ENCODE measurements around the gene FAM50B. TPM values are rescaled to one million over a fixed set of nuclear protein-coding genes. Genes with fewer than 3 reads are reported as not detected.

Gene FAM50B
- total and polyA plus RNA-seq, 2 of the 13 experiments (the other 11 are each of a cell fraction or from before 2014, with no cell fraction given), result 0.05 TPM; not detected in 1

DNA sequence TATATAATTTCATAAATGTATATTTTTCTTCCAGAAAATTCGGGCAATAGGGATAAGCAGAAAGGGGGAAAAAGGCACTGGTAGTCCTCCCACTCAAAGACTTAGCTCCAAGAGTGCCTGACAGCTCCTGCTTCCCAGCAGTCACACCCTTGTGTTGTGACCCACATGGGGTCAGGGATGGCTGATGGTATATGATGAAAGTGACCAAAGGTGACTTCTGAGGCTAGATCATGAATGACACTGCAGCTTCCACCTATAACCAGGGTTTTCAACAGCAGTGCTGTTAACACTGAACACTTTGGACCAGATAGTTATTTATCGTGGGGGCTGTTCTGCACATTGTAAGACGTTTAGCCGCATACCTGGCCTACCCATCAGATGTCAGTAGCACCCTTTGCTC, 22.3 kb downstream of the FAM50B start (continued):
- TF ChIP-seq, protein P1, sequence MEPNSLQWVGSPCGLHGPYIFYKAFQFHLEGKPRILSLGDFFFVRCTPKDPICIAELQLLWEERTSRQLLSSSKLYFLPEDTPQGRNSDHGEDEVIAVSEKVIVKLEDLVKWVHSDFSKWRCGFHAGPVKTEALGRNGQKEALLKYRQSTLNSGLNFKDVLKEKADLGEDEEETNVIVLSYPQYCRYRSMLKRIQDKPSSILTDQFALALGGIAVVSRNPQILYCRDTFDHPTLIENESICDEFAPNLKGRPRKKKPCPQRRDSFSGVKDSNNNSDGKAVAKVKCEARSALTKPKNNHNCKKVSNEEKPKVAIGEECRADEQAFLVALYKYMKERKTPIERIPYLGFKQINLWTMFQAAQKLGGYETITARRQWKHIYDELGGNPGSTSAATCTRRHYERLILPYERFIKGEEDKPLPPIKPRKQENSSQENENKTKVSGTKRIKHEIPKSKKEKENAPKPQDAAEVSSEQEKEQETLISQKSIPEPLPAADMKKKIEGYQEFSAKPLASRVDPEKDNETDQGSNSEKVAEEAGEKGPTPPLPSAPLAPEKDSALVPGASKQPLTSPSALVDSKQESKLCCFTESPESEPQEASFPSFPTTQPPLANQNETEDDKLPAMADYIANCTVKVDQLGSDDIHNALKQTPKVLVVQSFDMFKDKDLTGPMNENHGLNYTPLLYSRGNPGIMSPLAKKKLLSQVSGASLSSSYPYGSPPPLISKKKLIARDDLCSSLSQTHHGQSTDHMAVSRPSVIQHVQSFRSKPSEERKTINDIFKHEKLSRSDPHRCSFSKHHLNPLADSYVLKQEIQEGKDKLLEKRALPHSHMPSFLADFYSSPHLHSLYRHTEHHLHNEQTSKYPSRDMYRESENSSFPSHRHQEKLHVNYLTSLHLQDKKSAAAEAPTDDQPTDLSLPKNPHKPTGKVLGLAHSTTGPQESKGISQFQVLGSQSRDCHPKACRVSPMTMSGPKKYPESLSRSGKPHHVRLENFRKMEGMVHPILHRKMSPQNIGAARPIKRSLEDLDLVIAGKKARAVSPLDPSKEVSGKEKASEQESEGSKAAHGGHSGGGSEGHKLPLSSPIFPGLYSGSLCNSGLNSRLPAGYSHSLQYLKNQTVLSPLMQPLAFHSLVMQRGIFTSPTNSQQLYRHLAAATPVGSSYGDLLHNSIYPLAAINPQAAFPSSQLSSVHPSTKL (CRISPR knock-in tag; IDR thresholded peaks at IDR 0.05), result peak; percentile 84
- TF ChIP-seq SMAD9 (CRISPR knock-in tag; IDR thresholded peaks at IDR 0.05) (no peak), POGZ (CRISPR knock-in tag; IDR thresholded peaks at IDR 0.05) (no peak), ZNF180 (CRISPR knock-in tag; IDR thresholded peaks at IDR 0.05; ENCODE audit: borderline replicate concordance, low read depth) (no peak), KLF9 (CRISPR knock-in tag; IDR thresholded peaks at IDR 0.05; ENCODE audit: low read depth) (no peak), SSRP1 (CRISPR knock-in tag; IDR thresholded peaks at IDR 0.05) (no peak), AGO2 (optimal IDR thresholded peaks at IDR 0.05; ENCODE audit: low read depth, low read length) (no peak), ZNF446 (CRISPR knock-in tag; IDR thresholded peaks at IDR 0.05) (no peak), TAF1 (CRISPR knock-in tag; IDR thresholded peaks at IDR 0.05) (no peak)
- TF ChIP-seq, protein P2, sequence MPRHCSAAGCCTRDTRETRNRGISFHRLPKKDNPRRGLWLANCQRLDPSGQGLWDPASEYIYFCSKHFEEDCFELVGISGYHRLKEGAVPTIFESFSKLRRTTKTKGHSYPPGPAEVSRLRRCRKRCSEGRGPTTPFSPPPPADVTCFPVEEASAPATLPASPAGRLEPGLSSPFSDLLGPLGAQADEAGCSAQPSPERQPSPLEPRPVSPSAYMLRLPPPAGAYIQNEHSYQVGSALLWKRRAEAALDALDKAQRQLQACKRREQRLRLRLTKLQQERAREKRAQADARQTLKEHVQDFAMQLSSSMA (CRISPR knock-in tag; IDR thresholded peaks at IDR 0.05), result no peak
- TF ChIP-seq, protein P3, sequence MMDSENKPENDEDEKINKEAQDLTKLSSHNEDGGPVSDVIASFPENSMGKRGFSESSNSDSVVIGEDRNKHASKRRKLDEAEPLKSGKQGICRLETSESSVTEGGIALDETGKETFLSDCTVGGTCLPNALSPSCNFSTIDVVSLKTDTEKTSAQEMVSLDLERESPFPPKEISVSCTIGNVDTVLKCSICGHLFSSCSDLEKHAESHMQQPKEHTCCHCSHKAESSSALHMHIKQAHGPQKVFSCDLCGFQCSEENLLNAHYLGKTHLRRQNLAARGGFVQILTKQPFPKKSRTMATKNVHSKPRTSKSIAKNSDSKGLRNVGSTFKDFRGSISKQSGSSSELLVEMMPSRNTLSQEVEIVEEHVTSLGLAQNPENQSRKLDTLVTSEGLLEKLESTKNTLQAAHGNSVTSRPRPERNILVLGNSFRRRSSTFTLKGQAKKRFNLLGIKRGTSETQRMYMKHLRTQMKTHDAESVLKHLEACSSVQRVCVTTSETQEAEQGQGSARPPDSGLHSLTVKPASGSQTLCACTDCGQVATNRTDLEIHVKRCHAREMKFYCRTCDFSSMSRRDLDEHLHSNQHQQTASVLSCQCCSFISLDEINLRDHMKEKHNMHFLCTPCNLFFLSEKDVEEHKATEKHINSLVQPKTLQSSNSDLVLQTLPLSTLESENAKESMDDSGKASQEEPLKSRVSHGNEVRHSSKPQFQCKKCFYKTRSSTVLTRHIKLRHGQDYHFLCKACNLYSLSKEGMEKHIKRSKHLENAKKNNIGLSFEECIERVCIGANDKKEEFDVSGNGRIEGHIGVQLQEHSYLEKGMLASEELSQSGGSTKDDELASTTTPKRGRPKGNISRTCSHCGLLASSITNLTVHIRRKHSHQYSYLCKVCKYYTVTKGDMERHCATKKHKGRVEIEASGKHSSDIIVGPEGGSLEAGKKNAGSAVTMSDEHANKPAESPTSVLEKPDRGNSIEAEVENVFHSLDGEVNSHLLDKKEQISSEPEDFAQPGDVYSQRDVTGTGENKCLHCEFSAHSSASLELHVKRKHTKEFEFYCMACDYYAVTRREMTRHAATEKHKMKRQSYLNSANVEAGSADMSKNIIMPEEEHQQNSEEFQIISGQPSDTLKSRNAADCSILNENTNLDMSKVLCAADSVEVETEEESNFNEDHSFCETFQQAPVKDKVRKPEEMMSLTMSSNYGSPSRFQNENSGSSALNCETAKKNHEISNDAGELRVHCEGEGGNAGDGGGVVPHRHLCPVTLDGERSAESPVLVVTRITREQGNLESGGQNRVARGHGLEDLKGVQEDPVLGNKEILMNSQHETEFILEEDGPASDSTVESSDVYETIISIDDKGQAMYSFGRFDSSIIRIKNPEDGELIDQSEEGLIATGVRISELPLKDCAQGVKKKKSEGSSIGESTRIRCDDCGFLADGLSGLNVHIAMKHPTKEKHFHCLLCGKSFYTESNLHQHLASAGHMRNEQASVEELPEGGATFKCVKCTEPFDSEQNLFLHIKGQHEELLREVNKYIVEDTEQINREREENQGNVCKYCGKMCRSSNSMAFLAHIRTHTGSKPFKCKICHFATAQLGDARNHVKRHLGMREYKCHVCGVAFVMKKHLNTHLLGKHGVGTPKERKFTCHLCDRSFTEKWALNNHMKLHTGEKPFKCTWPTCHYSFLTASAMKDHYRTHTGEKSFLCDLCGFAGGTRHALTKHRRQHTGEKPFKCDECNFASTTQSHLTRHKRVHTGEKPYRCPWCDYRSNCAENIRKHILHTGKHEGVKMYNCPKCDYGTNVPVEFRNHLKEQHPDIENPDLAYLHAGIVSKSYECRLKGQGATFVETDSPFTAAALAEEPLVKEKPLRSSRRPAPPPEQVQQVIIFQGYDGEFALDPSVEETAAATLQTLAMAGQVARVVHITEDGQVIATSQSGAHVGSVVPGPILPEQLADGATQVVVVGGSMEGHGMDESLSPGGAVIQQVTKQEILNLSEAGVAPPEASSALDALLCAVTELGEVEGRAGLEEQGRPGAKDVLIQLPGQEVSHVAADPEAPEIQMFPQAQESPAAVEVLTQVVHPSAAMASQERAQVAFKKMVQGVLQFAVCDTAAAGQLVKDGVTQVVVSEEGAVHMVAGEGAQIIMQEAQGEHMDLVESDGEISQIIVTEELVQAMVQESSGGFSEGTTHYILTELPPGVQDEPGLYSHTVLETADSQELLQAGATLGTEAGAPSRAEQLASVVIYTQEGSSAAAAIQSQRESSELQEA (CRISPR knock-in tag; IDR thresholded peaks at IDR 0.05; ENCODE audit: not compliant biosample characterization), result no peak
- TF ChIP-seq, protein P4, sequence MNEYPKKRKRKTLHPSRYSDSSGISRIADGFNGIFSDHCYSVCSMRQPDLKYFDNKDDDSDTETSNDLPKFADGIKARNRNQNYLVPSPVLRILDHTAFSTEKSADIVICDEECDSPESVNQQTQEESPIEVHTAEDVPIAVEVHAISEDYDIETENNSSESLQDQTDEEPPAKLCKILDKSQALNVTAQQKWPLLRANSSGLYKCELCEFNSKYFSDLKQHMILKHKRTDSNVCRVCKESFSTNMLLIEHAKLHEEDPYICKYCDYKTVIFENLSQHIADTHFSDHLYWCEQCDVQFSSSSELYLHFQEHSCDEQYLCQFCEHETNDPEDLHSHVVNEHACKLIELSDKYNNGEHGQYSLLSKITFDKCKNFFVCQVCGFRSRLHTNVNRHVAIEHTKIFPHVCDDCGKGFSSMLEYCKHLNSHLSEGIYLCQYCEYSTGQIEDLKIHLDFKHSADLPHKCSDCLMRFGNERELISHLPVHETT (CRISPR knock-in tag; conservative IDR thresholded peaks at IDR 0.05), result no peak
- TF ChIP-seq, protein P5, sequence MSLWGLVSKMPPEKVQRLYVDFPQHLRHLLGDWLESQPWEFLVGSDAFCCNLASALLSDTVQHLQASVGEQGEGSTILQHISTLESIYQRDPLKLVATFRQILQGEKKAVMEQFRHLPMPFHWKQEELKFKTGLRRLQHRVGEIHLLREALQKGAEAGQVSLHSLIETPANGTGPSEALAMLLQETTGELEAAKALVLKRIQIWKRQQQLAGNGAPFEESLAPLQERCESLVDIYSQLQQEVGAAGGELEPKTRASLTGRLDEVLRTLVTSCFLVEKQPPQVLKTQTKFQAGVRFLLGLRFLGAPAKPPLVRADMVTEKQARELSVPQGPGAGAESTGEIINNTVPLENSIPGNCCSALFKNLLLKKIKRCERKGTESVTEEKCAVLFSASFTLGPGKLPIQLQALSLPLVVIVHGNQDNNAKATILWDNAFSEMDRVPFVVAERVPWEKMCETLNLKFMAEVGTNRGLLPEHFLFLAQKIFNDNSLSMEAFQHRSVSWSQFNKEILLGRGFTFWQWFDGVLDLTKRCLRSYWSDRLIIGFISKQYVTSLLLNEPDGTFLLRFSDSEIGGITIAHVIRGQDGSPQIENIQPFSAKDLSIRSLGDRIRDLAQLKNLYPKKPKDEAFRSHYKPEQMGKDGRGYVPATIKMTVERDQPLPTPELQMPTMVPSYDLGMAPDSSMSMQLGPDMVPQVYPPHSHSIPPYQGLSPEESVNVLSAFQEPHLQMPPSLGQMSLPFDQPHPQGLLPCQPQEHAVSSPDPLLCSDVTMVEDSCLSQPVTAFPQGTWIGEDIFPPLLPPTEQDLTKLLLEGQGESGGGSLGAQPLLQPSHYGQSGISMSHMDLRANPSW (CRISPR knock-in tag; IDR thresholded peaks at IDR 0.05; ENCODE audit: borderline replicate concordance), result no peak

All from HepG2 (cell line).